ENCODE results near the gene ZNF536. TPM values are rescaled to one million over a fixed set of nuclear protein-coding genes. Genes with fewer than 3 reads are reported as not detected.

The ZNF536 gene
- total RNA-seq, 1 donor from 2014 or later = 9.2 TPM

DNA sequence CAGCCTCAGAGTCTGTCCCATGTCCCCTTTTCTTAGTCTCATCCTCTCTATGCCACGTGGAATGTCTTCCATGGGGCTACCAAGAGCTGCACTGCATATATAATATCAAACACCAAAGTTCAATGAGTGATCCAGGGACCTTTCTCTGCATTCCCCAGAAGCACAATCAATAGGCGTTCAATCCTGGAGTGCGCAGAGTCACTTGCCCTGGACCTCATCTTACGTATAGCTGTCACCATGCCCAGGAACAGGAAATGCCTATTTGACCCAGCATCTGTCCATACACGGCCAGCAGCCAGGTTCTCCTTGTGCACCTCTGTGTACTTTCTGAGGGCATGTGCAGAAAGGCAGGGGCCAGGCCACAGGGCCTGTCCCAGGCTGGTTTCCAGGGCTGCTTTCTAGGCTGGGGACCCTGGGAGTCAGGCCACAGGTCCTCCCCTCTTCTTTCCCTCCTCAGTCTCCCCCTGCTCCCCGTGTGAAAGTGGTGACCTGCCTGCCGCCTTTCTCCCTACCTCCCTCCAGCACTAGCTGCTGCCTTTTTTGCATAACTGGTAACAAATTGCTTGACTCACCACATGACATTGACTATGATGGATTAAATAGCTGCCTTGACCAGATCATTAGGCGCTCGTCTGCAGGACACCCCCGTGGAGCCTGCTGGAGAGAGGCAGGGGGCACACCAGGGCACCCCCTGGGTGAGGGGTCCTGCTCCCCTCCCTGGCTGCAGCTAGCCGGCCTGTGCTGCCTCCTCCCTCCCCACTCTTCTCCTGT lies 222.0 kb downstream of the ZNF536 start:
- TF ChIP-seq CTCF (conservative IDR thresholded peaks at IDR 0.05) = no peak
- H3K27ac Mint-ChIP-seq = no peak overlapping the region

DNA sequence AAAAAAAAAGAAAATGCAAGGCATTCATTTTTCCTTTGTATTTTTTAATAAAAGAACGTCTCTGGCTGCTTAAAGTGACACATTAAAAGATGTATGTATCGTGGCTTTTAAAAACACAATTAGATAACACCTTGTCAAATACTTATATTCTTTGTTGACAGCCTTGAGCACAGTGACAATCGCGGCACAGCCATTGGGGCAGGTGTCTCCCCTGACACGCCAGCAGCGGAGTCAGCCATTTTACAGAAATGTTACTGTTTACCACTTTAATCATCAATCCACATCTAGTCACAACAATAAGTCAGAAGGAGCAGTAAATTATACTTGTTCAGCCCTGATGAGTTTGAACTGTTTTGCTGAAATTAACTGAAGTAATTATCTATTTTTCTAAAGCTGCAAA lies 224.1 kb downstream of the ZNF536 start:
- Mint-ChIP-seq H3K27ac (no peak overlapping the region), H3K4me3 (no peak overlapping the region), H3K36me3 (no peaks in the 10 kb centered on the region), H3K4me1 (ENCODE audit: unreplicated experiment) (peaks cover 23% of the 10 kb centered on the region), H3K27me3 (peaks cover 52% of the 10 kb centered on the region), H3K9me3 (no peaks in the 10 kb centered on the region)
- no peak for DNase-seq (ENCODE audit: extremely low spot score, unreplicated experiment)
- TF ChIP-seq CTCF (conservative IDR thresholded peaks at IDR 0.05) = no peak

More for the DNA sequence above, 222.0 kb downstream of the ZNF536 start:
- H3K4me1 Mint-ChIP-seq (ENCODE audit: unreplicated experiment) = peaks cover 23% of the 10 kb centered on the region
- H3K36me3 Mint-ChIP-seq = no peaks in the 10 kb centered on the region
- peaks cover 40% of the 10 kb centered on the region for H3K27me3 Mint-ChIP-seq
- no peak for DNase-seq (ENCODE audit: extremely low spot score, unreplicated experiment)
- H3K4me3 Mint-ChIP-seq = no peak overlapping the region
- H3K9me3 Mint-ChIP-seq = no peaks in the 10 kb centered on the region

DNA sequence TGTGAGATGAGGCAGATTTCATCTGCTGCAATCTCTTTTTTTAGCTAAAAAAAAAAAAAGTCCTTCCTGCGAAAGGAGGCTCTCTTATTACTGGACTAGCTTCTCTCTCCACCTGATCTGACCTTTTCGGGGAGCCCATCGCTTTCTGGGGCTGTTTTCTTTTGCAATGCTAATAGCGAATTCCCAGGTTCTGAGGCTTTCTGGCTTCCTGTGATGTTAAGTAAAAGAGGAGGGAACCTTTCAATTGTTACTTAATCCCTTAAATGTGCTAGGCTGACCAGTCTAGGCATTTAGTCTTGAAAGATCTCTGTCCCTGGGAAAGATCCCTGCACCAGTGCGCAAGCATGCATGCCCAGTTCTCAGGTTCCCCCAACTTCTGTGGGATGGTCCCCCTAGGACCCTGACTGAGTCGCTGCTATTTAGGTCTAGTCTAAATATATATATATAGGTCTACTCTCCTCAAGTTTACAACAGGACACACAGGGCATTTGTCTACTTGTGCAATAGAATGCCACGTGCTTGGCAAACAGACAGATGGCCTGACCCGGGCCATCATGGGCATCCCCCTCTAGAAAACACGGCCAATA lies 224.7 kb downstream of the ZNF536 start:
- H3K27ac Mint-ChIP-seq = no peak overlapping the region
- no peaks in the 10 kb centered on the region for H3K36me3 Mint-ChIP-seq
- TF ChIP-seq CTCF (conservative IDR thresholded peaks at IDR 0.05) = no peak
- H3K4me3 Mint-ChIP-seq = no peak overlapping the region
- no peaks in the 10 kb centered on the region for H3K9me3 Mint-ChIP-seq
- H3K4me1 Mint-ChIP-seq (ENCODE audit: unreplicated experiment) = peaks cover 23% of the 10 kb centered on the region
- no peak for DNase-seq (ENCODE audit: extremely low spot score, unreplicated experiment)
- peaks cover 57% of the 10 kb centered on the region for H3K27me3 Mint-ChIP-seq

DNA sequence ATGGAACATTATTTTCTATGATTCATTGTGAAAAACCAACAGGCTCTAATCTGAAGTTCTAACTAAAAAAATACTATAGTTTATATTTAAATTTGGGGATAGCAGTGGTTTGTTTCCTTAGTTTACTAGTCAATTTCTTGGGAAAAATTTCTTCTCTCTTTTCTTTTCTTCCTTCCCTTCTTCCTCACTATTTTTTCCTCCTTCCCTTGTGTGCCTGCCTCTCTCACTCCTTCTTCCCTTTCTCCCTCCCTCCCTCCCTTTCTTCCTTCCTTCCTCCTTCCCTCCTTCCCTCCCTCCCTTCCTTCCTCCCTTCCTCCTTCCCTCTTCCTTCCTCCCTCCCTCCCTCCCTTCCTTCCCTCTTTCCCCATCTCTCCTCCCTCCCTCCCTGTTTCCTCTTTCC lies 226.5 kb downstream of the ZNF536 start:
- DNase-seq (ENCODE audit: extremely low spot score, unreplicated experiment) = no peak
- TF ChIP-seq CTCF (conservative IDR thresholded peaks at IDR 0.05) = no peak
- Mint-ChIP-seq H3K27me3 (peaks cover 63% of the 10 kb centered on the region), H3K9me3 (no peaks in the 10 kb centered on the region), H3K36me3 (no peaks in the 10 kb centered on the region), H3K4me3 (no peak overlapping the region), H3K27ac (no peak overlapping the region), H3K4me1 (ENCODE audit: unreplicated experiment) (peaks cover 23% of the 10 kb centered on the region)

- no peak overlapping the region for H3K4me3 Mint-ChIP-seq
- peaks cover 34% of the 10 kb centered on the region for H3K27me3 Mint-ChIP-seq
- H3K4me1 Mint-ChIP-seq (ENCODE audit: unreplicated experiment) = no peaks in the 10 kb centered on the region
- no peaks in the 10 kb centered on the region for H3K36me3 Mint-ChIP-seq
- no peaks in the 10 kb centered on the region for H3K9me3 Mint-ChIP-seq
- TF ChIP-seq CTCF (conservative IDR thresholded peaks at IDR 0.05) = no peak
- no peak for DNase-seq (ENCODE audit: extremely low spot score, unreplicated experiment)
- no peak overlapping the region for H3K27ac Mint-ChIP-seq
Measured at GRCh38 chr19:30602661-30603350, 230.6 kb downstream of the ZNF536 start.
